Measurements from ENCODE around the gene CEP89.

The CEP89 gene

DNA sequence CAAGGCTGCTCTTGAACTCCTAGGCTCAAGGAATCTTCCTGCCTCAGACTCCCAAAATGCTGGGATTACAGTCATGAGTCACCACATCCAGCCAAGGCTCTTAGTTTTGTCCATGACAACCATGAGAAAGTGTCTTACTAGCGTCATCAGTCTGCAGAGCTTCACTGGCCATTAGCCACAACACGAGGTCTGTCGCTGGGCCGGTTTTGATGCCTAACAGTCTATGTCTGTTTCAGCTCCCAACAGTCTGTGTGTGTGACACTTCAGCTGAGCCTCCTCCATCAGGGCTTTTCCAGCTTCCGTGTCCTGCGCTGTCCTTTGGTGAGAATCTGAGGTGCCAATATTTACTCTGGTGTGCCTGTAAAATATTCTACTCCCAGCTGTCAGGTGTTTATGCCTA is 47.6 kb downstream of the CEP89 start:
- Mint-ChIP-seq H3K27me3 (ENCODE audit: low read depth) (no peaks in the 10 kb centered on the region), H3K4me3 (no peak overlapping the region), H3K4me1 (ENCODE audit: low read depth) (peaks cover 2% of the 10 kb centered on the region), H3K27ac (no peak overlapping the region), H3K36me3 (ENCODE audit: low read depth) (peaks cover 20% of the 10 kb centered on the region), H3K9me3 (peaks cover 8% of the 10 kb centered on the region)
- DNase-seq (ENCODE audit: low spot score), result no peak

DNA sequence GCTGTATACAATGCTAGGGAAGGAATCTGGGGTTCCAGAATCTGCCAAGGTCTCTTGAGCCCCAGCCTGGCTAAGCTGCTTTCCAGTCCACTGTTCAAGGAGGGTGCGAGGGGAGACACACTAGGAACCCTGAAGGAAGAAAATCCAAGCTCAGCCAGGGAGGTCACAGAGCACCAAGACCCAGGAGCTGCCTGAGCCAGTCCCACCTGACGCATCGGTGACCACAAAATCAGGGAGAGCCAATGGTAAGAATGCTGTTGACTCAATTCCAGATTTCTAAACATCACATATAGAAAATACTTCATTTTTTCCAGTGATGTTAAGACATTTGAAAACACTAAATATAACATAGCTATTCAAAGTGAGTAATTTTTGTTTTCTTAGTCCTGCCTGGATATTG is 50.1 kb downstream of the CEP89 start:
- Mint-ChIP-seq H3K4me1 (ENCODE audit: low read depth) (peaks cover 2% of the 10 kb centered on the region), H3K36me3 (ENCODE audit: low read depth) (peaks cover 10% of the 10 kb centered on the region), H3K27me3 (ENCODE audit: low read depth) (no peaks in the 10 kb centered on the region), H3K9me3 (no peaks in the 10 kb centered on the region), H3K27ac (no peak overlapping the region), H3K4me3 (no peak overlapping the region)
- DNase-seq (ENCODE audit: low spot score), result no peak

DNA sequence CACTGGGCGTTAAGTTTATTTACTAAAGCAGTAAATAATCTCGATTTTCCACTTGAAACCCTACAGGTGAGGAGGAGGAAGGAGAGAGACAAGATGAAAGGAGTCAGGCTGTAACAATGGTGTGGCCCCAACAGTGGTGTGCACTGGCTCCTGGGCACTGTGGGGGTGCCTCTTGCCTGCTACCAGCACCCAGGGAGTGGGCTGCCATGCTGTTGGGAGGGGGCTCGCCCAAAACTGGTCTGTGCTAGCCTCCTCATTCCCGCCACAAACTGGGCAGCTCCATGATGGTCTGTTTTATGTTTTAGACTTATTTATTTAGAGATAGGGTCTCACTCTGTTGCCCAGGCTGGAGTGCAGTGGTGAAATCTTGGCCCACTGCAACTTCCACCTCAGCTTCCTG is 52.4 kb downstream of the CEP89 start:
- no peak for DNase-seq (ENCODE audit: low spot score)
- H3K4me3 Mint-ChIP-seq, result no peak overlapping the region
- peaks cover 2% of the 10 kb centered on the region for H3K4me1 Mint-ChIP-seq (ENCODE audit: low read depth)
- H3K27me3 Mint-ChIP-seq (ENCODE audit: low read depth), result no peaks in the 10 kb centered on the region
- H3K9me3 Mint-ChIP-seq, result no peaks in the 10 kb centered on the region
- peaks cover 11% of the 10 kb centered on the region for H3K36me3 Mint-ChIP-seq (ENCODE audit: low read depth)
- no peak overlapping the region for H3K27ac Mint-ChIP-seq

DNA sequence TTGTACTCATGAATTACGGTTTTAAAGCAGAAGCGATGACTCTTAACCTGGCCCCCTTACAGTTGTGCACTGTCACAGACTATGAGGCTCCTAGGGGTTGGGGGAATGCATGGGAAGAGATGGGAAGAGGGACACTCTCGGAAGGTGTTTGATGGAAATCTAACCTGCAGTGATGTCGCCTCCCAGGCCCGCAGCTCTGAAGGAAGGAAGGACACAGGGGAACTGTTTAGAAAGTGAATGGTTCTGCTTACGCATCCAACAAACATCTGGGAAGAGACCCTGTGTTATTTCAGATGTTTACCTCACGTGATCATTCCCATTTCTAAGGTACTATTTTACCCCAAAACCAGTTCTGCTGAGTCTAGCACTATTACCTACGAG is 54.2 kb downstream of the CEP89 start:
- Mint-ChIP-seq H3K27ac (no peak overlapping the region), H3K36me3 (ENCODE audit: low read depth) (peaks cover 7% of the 10 kb centered on the region), H3K9me3 (no peaks in the 10 kb centered on the region), H3K4me3 (no peak overlapping the region), H3K27me3 (ENCODE audit: low read depth) (no peaks in the 10 kb centered on the region), H3K4me1 (ENCODE audit: low read depth) (peaks cover 2% of the 10 kb centered on the region)
- DNase-seq (ENCODE audit: low spot score), result no peak

DNA sequence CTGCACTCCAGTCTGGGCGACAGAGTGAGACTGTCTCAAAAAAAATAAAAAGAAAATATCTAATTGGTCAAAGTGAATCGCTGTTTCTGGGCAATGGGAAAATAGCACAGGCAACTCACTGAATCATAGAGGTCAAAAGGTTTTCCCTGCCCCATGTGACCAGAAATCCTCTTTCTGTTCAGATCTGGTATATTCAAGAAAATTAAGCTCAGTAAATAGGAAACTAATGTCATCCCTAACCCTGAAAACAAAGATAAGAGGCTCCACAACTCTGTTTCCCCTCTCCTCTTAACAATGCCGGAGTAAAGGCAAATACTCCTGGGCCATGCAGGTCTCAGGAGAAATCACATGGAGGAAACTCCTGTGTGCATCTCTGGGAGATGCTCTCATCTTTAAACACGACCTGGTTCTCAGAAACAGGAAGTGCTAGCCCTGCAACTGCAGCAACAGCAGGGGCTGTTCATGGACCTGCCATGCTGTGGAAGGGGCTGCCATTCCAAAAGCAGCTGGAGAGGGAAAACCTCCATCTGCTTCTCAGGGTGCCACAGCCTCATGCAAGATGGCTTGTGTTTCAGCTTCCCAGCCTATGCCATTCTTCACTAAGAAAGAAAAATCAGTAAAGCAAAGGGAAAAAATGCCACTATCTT is 54.7 kb downstream of the CEP89 start:
- peaks cover 7% of the 10 kb centered on the region for H3K36me3 Mint-ChIP-seq (ENCODE audit: low read depth)
- DNase-seq (ENCODE audit: low spot score), result no peak
- peaks cover 2% of the 10 kb centered on the region for H3K4me1 Mint-ChIP-seq (ENCODE audit: low read depth)
- no peaks in the 10 kb centered on the region for H3K9me3 Mint-ChIP-seq
- no peaks in the 10 kb centered on the region for H3K27me3 Mint-ChIP-seq (ENCODE audit: low read depth)
- H3K4me3 Mint-ChIP-seq, result no peak overlapping the region
- H3K27ac Mint-ChIP-seq, result no peak overlapping the region

DNA sequence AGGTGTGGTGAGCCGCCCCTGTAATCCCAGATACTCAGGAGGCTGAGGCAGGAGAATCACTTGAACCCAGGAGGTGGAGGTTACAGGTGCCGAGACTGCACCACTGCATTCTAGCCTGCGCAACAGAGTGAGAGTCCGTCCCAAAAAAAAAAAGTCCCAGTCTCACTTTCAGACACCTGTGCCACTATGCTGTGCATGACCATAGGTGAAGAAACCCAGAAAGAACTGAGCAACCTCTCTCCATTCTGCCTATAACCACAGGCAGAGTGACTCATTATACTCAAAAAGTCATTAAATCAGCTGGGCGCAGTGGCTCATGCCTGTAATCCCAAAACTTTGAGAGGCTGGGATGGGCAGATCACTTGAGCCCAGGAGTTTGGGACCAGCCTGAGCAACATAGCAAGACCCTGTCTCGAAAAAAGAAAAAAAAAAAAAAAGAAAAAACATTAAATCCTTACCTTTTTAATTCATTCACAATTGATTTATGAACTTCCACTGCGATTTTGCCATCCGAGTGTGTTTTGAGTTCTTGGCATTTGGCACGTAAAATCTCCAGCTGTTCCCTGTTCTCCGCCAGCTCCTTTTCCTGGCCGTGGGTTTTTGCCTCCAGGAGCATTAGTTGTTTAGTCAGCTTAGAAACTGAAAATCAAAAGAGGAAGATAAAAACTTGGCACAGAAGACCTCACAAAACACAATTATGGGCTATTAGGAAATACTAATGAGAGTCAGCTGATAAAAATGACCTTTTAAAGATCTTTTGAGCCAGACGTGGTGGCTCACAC is 56.7 kb downstream of the CEP89 start:
- Mint-ChIP-seq H3K27me3 (ENCODE audit: low read depth) (no peaks in the 10 kb centered on the region), H3K9me3 (no peaks in the 10 kb centered on the region), H3K36me3 (ENCODE audit: low read depth) (peaks cover 4% of the 10 kb centered on the region), H3K27ac (no peak overlapping the region), H3K4me1 (ENCODE audit: low read depth) (no peaks in the 10 kb centered on the region), H3K4me3 (no peak overlapping the region)
- no peak for DNase-seq (ENCODE audit: low spot score)

DNA sequence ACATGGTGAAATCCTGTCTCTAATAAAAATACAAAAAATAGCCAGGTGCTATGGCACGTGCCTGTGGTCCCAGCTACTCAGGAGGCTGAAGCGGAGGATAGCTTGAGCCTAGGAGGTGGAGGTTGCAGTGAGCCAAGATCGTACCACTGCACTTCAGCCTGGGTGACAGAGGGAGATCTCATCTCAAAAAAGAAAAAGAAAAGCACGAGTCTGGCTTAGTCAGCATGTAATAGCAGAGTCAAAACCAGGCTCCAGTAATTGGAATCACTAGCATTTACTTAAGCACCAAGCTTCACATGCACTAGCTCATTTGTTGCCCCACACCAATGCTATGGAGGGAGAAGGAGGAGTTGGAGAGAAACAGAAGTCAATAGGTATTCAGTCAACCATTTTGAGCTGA is 60.3 kb downstream of the CEP89 start:
- Mint-ChIP-seq H3K4me3 (no peak overlapping the region), H3K27me3 (ENCODE audit: low read depth) (no peaks in the 10 kb centered on the region), H3K4me1 (ENCODE audit: low read depth) (no peaks in the 10 kb centered on the region), H3K9me3 (no peaks in the 10 kb centered on the region), H3K36me3 (ENCODE audit: low read depth) (peaks cover 5% of the 10 kb centered on the region), H3K27ac (no peak overlapping the region)
- DNase-seq (ENCODE audit: low spot score), result no peak

DNA sequence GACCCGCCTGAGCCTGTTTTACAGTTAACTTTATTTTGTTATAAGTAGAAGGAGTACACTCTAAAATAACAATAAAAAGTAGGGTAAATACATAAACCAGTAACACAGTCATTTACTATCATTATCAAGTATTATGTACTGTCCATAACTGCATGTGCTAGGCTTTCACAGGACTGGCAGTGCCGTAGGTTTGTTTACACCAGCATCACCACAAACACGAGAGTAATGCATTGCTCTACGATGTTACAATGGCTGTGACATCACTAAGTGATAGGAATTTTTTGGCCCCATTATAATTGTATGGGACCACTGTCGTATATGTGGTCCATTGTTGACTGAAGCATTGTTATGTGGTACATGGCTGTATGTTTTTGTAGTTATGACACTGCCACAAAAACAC is 60.9 kb downstream of the CEP89 start:
- no peaks in the 10 kb centered on the region for H3K4me1 Mint-ChIP-seq (ENCODE audit: low read depth)
- H3K27ac Mint-ChIP-seq, result no peak overlapping the region
- no peaks in the 10 kb centered on the region for H3K27me3 Mint-ChIP-seq (ENCODE audit: low read depth)
- no peaks in the 10 kb centered on the region for H3K9me3 Mint-ChIP-seq
- H3K36me3 Mint-ChIP-seq (ENCODE audit: low read depth), result peaks cover 5% of the 10 kb centered on the region
- H3K4me3 Mint-ChIP-seq, result no peak overlapping the region
- DNase-seq (ENCODE audit: low spot score), result no peak

DNA sequence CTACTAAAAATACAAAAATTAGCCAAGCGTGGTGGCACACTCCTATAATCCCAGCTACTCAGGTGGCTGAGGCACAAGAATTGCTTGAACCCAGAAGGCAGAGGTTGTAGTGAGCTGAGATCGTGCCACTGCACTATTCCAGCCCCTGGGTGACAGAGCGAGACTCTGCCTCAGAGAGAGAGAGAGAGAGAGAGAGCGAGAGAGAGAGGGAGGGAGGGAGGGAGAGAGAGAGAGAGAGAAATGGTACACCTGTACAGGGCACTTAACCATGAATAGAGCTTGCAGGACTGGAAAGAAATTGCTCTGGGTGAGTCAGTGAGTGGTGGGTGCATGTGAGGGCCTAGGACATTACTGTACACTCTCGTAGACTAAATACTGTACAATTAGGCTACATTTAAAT is 61.7 kb downstream of the CEP89 start:
- Mint-ChIP-seq H3K27me3 (ENCODE audit: low read depth) (no peaks in the 10 kb centered on the region), H3K4me1 (ENCODE audit: low read depth) (no peaks in the 10 kb centered on the region), H3K27ac (no peak overlapping the region), H3K36me3 (ENCODE audit: low read depth) (peaks cover 3% of the 10 kb centered on the region), H3K9me3 (no peaks in the 10 kb centered on the region), H3K4me3 (no peak overlapping the region)
- DNase-seq (ENCODE audit: low spot score), result no peak

DNA sequence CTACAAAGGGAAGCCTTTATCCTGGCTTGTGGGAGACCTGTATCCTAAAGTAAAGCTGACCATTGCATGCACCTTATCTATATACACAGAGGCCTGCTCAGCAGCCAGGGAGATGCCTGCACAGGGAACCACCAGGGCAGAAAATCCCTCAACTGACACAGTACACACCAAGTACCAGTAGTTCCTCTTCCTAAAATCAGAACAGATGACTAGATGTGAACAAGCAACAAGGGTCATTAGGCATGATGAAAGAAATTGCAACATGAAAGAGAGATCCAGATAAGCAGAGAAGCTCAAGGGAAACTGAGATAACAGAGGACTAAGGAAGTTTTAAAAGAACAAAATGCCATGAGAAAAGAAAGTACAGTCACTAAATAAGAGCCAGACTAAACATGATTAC is 62.5 kb downstream of the CEP89 start:
- H3K4me1 Mint-ChIP-seq (ENCODE audit: low read depth), result no peaks in the 10 kb centered on the region
- no peak overlapping the region for H3K27ac Mint-ChIP-seq
- no peaks in the 10 kb centered on the region for H3K9me3 Mint-ChIP-seq
- no peak for DNase-seq (ENCODE audit: low spot score)
- H3K4me3 Mint-ChIP-seq, result no peak overlapping the region
- H3K27me3 Mint-ChIP-seq (ENCODE audit: low read depth), result no peaks in the 10 kb centered on the region
- peaks cover 3% of the 10 kb centered on the region for H3K36me3 Mint-ChIP-seq (ENCODE audit: low read depth)

DNA sequence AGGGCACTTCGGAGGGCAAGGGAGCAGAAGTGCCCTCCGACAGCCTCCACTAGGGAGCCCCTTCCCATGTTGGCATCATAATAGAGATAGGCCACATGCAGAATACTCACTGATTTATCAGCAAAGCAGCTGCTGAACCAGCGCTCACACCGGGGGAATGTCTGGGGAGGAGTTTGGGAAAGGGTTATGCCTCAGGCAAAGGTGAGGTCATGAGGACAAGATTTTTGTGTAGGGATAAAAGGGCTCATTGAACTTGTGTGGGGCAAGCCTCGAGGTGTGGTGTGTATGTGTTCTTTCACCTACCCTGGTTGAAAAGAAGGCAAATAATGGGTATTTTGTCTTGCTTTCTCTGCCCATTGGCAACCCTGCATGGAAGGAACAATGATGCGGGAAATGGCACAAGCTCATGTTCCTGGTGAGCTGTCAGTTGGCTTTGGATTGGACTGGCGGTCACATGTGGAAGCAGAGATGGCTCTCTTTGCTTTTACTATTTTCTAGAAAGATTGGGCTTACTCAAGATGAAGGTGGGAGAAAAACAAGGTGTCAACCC is 63.0 kb downstream of the CEP89 start:
- H3K27me3 Mint-ChIP-seq (ENCODE audit: low read depth), result no peaks in the 10 kb centered on the region
- H3K27ac Mint-ChIP-seq, result no peak overlapping the region
- no peak for DNase-seq (ENCODE audit: low spot score)
- no peaks in the 10 kb centered on the region for H3K9me3 Mint-ChIP-seq
- peaks cover 3% of the 10 kb centered on the region for H3K36me3 Mint-ChIP-seq (ENCODE audit: low read depth)
- no peak overlapping the region for H3K4me3 Mint-ChIP-seq
- no peaks in the 10 kb centered on the region for H3K4me1 Mint-ChIP-seq (ENCODE audit: low read depth)

DNA sequence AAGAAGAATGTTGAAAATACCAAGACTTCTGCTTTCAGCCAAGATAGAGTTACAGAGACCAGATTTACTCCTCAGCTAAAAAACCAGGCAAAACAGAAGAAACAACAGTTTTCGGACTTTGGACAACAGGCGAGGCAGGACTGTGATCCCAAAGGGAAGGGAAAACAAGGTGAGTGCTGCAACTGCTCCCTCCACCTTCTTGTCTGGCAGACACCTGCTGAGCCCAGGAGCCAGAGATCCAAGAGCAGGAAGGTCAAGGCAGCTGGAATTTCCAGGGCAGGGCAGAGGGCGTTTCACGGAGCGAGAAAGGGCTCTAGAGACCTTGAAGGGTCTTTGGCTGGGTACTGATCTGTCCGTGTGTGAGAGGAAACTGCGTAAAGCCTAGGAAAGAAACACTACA is 69.3 kb downstream of the CEP89 start:
- DNase-seq (ENCODE audit: low spot score), result no peak
- H3K27me3 Mint-ChIP-seq (ENCODE audit: low read depth), result no peaks in the 10 kb centered on the region
- H3K4me1 Mint-ChIP-seq (ENCODE audit: low read depth), result no peaks in the 10 kb centered on the region
- H3K9me3 Mint-ChIP-seq, result no peaks in the 10 kb centered on the region
- no peak overlapping the region for H3K27ac Mint-ChIP-seq
- H3K36me3 Mint-ChIP-seq (ENCODE audit: low read depth), result peaks cover 9% of the 10 kb centered on the region
- H3K4me3 Mint-ChIP-seq, result no peak overlapping the region

DNA sequence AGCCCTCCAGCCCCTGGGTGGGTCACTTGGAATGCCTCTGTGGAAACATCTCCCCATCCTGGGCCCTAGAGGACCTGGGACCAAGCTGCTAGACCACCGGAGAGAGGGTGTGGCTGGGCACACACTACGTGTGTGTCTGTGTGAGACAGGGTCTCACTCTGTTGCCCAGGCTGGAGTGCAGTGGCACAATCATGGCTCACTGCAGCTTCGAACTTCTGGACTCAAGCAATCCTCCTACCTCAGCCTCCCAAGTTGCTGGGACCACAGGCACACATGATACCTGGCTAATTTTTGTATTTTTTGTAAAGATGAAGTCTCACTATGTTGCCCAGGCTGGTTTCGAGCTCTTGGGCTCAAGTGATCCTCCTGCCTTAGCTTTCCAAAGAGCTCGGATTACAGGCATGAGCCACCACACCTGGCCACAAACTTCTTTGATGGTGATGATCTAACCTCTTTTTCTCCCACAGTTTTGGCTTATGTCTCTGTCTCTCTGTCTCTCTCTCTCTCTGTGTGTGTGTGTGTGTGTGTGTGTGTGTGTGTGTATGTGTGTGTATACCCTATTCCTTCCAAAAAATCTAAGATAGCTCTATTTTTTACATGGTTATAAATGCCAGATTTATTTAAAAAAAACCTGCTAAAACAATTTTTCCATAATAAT is 70.1 kb downstream of the CEP89 start:
- H3K27ac Mint-ChIP-seq, result no peak overlapping the region
- H3K36me3 Mint-ChIP-seq (ENCODE audit: low read depth), result peaks cover 9% of the 10 kb centered on the region
- no peak overlapping the region for H3K4me3 Mint-ChIP-seq
- no peaks in the 10 kb centered on the region for H3K4me1 Mint-ChIP-seq (ENCODE audit: low read depth)
- H3K27me3 Mint-ChIP-seq (ENCODE audit: low read depth), result no peaks in the 10 kb centered on the region
- no peaks in the 10 kb centered on the region for H3K9me3 Mint-ChIP-seq
- no peak for DNase-seq (ENCODE audit: low spot score)

DNA sequence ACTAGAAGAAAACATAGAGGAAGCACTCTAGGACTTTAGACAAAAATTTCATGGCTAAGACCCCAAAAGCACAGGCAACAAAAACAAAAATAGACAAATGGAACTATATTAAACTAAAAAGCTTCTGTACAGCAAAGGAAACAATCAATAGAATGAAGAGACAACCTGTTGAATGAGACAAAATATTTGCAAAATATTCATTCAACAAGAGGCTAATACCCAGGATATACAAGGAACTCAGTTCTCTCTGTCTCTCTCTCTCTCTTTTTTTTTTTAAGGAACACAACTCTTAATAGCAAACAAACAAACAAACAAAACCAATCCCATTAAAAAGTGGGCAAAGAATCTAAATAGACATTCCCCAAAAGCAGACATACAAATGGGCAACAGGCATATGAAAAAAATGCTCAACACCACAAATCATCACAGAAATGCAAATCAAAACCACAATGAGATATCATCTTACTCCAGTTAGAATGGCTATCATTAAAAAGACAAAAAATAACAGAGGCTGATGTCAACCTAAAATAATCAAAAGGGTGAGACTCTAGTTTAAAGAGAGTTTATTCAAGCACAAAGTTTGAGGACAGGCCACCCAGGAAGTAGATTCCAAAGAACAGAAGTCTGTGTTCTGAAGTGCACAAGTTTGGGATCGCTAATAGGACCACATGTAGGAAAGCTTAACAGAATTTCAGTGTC is 75.1 kb downstream of the CEP89 start:
- Mint-ChIP-seq H3K36me3 (ENCODE audit: low read depth) (peaks cover 24% of the 10 kb centered on the region), H3K27ac (no peak overlapping the region), H3K4me3 (no peak overlapping the region), H3K4me1 (ENCODE audit: low read depth) (peaks cover 7% of the 10 kb centered on the region), H3K27me3 (ENCODE audit: low read depth) (no peaks in the 10 kb centered on the region), H3K9me3 (peaks cover 19% of the 10 kb centered on the region)
- DNase-seq (ENCODE audit: low spot score), result no peak
